ENCODE data around the gene PRR35.

- no peak for TF ChIP-seq CTCF (IDR thresholded peaks at IDR 0.05)
- no peak for TF ChIP-seq POLR2A (IDR thresholded peaks at IDR 0.05)
- no peak for TF ChIP-seq POLR2AphosphoS5 (IDR thresholded peaks at IDR 0.05)
Observed at GRCh38 chr16:519425-519824, 40.8 kb upstream of the PRR35 start.

All from upper lobe of left lung (tissue), 4 donors.